Caco-2 (cell line): ENCODE data around the gene ADGRG4. TPM values are rescaled to one million over a fixed set of nuclear protein-coding genes. Genes with fewer than 3 reads are reported as not detected.
"Not testable (repeated sequence)": the region's sequence is repeated elsewhere in the genome, so short reads cannot be mapped to it uniquely, and the experiment has no call there.

ENCODE experiments used
- Bru-seq: library from RNA; stranded (reverse); fragments of 400-500 nt; gene quantifications from one replicate; lab custom pipeline; 2021; lab: Mats Ljungman, UMichigan
- BruChase-seq, 2 experiments: library from RNA; stranded (reverse); fragments of 400-500 nt; gene quantifications; one replicate each; lab custom pipeline; 2021; lab: Mats Ljungman, UMichigan
- BruUV-seq: library from RNA; stranded (reverse); fragments of 400-500 nt; replicated peaks from 2 replicates; lab custom pipeline; 2021; lab: Mats Ljungman, UMichigan
- CTCF ChIA-PET: fragments of 300-600 bp; sonication (Branson Sonifier 250); formaldehyde crosslinking; loops from one replicate; lab custom pipeline; 2022; ENCODE audit warnings: antibody characterized with exemption; lab: Charles Lee
- POLR2A ChIA-PET: fragments of 300-600 bp; sonication (Branson Sonifier 250); formaldehyde crosslinking; loops from one replicate; lab custom pipeline; 2022; ENCODE audit warnings: antibody characterized with exemption; lab: Charles Lee
- DNase-seq, 2 experiments: peaks; one replicate each; pipeline versions ENCODE4 v3.0.0 to v3.0.0-alpha.2; 2020 to 2022
- H3K27me3 ChIP-seq: replicated peaks from 2 replicates; pipeline ENCODE4 v1.6.0; 2011; ENCODE audit warnings: low read length; ENCODE audit not compliant: control insufficient read depth, insufficient read depth
- H3K36me3 ChIP-seq: 2 replicates; pipeline ENCODE4 v1.5.1; 2011; ENCODE audit warnings: low read length; ENCODE audit not compliant: control insufficient read depth, insufficient read depth
- H3K4me1 ChIP-seq: fragments of 250-450 bp; sonication (Bioruptor Pico); 2 replicates; pipeline ENCODE4 v1.5.1; 2020; ENCODE audit warnings: mild to moderate bottlenecking
- H3K4me3 ChIP-seq: 2 replicates; pipeline ENCODE4 v1.5.1; 2011; ENCODE audit warnings: low read depth, mild to moderate bottlenecking, control low read depth, low read length
- H3K9me3 ChIP-seq: fragments of 250-450 bp; sonication (Bioruptor Pico); 2 replicates; pipeline ENCODE4 v1.5.1; 2020; ENCODE audit warnings: mild to moderate bottlenecking, moderate library complexity
- H3K27ac Mint-ChIP-seq: one replicate; pipeline ENCODE4 v1.8.0; 2022; ENCODE audit warnings: mixed read lengths; ENCODE audit not compliant: unreplicated experiment
- H3K27me3 Mint-ChIP-seq: one replicate; pipeline ENCODE4 v1.8.0; 2022; ENCODE audit warnings: mixed read lengths; ENCODE audit not compliant: insufficient read depth, unreplicated experiment
- H3K36me3 Mint-ChIP-seq: one replicate; pipeline ENCODE4 v1.8.0; 2022; ENCODE audit warnings: mild to moderate bottlenecking, mixed read lengths; ENCODE audit not compliant: insufficient read depth, unreplicated experiment
- H3K4me1 Mint-ChIP-seq: one replicate; pipeline ENCODE4 v1.8.0; 2022; ENCODE audit warnings: low read depth, mixed read lengths; ENCODE audit not compliant: unreplicated experiment
- H3K4me3 Mint-ChIP-seq: one replicate; pipeline ENCODE4 v1.8.0; 2022; ENCODE audit warnings: mild to moderate bottlenecking, moderate library complexity, mixed read lengths; ENCODE audit not compliant: unreplicated experiment
- H3K9me3 Mint-ChIP-seq: one replicate; pipeline ENCODE4 v1.8.0; 2022; ENCODE audit warnings: mixed read lengths; ENCODE audit not compliant: unreplicated experiment
- CTCF ChIP-seq, 2 experiments: fragments of 200-600 bp in 1 of 2; IDR thresholded peaks; 1 replicate in 1 of 2; 2 replicates in 1 of 2; pipeline versions ENCODE4 v1.5.1 to v1.8.0; 2011 to 2022; ENCODE audit warnings: antibody characterized with exemption in 1 of 2, control low read depth in 1 of 2, inconsistent platforms in 1 of 2, low read depth in 1 of 2, low read length in 1 of 2, mild to moderate bottlenecking in 1 of 2, moderate library complexity in 1 of 2; ENCODE audit not compliant: insufficient read depth in 1 of 2, severe bottlenecking in 1 of 2, unreplicated experiment in 1 of 2
- intact Hi-C: fragments of 100-400 bp; cut with micrococcal nuclease; formaldehyde crosslinking; loops from one replicate; pipeline ENCODE4 v1.10.0; 2022; ENCODE audit not compliant: unreplicated experiment
- long read RNA-seq: library from polyadenylated mRNA; stranded (forward); transcript quantifications from one replicate; pipeline ENCODE4 v2.0.0, GENCODE V29; 2022
- total RNA-seq: library from RNA; stranded (reverse); gene quantifications from 2 replicates; pipeline ENCODE4 v1.2.3, GENCODE V29; 2022

The ADGRG4 gene
- total RNA-seq: not detected in 2 replicates
- Bru-seq, nascent RNA: not detected
- BruChase-seq, experiment 1, labeled RNA remaining after a 2-hour chase: percentile 0 among the genes with signal in this experiment
- BruChase-seq, experiment 2, labeled RNA remaining after a 6-hour chase: percentile 0 among the genes with signal in this experiment
- long read RNA-seq: 0 reads

- H3K9me3 ChIP-seq, H3K4me3 Mint-ChIP-seq, H3K27ac Mint-ChIP-seq, H3K4me1 Mint-ChIP-seq, H3K4me1 ChIP-seq, H3K9me3 Mint-ChIP-seq, POLR2A ChIA-PET, CTCF ChIA-PET, H3K27me3 Mint-ChIP-seq, H3K36me3 ChIP-seq, H3K27me3 ChIP-seq, H3K36me3 Mint-ChIP-seq, BruUV-seq, intact Hi-C loops, H3K4me3 ChIP-seq, DNase-seq: not testable (repeated sequence)
Measured at GRCh38 chrX:136300721-136301120, at the start of gene ADGRG4. TSS of gene ADGRG4 (plus strand) at chrX:136300963. CDS start at chrX:136308778, 7,815 bp downstream.

- Histone ChIP-seq H3K4me3 (peak within 1 kb of the TSS; percentile 65), H3K9me3 (no peaks in the 10 kb centered on the region), H3K4me1 (no peaks in the 10 kb centered on the region), H3K27me3 (no peaks in the 10 kb centered on the region), H3K36me3 (no peaks in the 10 kb centered on the region)
- TF ChIP-seq CTCF (IDR thresholded peaks at IDR 0.05; ENCODE audit: insufficient read depth in 1 of 2, low read depth in 1 of 2, low read length in 1 of 2, severe bottlenecking in 1 of 2, unreplicated experiment in 1 of 2): no peak
- no peaks in the 10 kb centered on the region for H3K9me3 Mint-ChIP-seq
- intact Hi-C loops: loop anchor here (2.0 kb wide), 1 partner anchor 245 kb away; the partner anchor contains the start of gene HTATSF1
- ChIA-PET POLR2A (no interaction called here), CTCF (no interaction called here)
- peak; percentile 44 to 57 for DNase-seq
- no peaks in the 10 kb centered on the region for H3K36me3 Mint-ChIP-seq
- H3K4me1 Mint-ChIP-seq: no peaks in the 10 kb centered on the region
- H3K27me3 Mint-ChIP-seq: no peaks in the 10 kb centered on the region
- H3K27ac Mint-ChIP-seq: peak within 1 kb of the TSS; percentile 60
- peak within 1 kb of the TSS; percentile 83 for H3K4me3 Mint-ChIP-seq
- no TSS peak for BruUV-seq
Measured at GRCh38 chrX:136251041-136251991, 49.4 kb upstream of the ADGRG4 start, which contains the start of gene MAP7D3. TSS of gene MAP7D3 (minus strand) at chrX:136251400. CDS start at chrX:136251358, 42 bp downstream.

- no peaks in the 10 kb centered on the region for H3K36me3 Mint-ChIP-seq
- no peaks in the 10 kb centered on the region for H3K9me3 Mint-ChIP-seq
- CTCF ChIA-PET: no interaction called here
Measured at GRCh38 chrX:136255541-136255940, 45.2 kb upstream of the ADGRG4 start.

More at GRCh38 chrX:136255541-136255940, 45.2 kb upstream of the ADGRG4 start:
- H3K4me1 Mint-ChIP-seq: no peaks in the 10 kb centered on the region
- Histone ChIP-seq H3K36me3 (no peaks in the 10 kb centered on the region), H3K4me1 (no peaks in the 10 kb centered on the region), H3K4me3 (no peak overlapping the region), H3K27me3 (no peaks in the 10 kb centered on the region), H3K9me3 (no peaks in the 10 kb centered on the region)
- intact Hi-C loops: no loop called here
- no TSS peak for BruUV-seq
- no peak overlapping the region for H3K27ac Mint-ChIP-seq
- POLR2A ChIA-PET: no interaction called here
- no peak overlapping the region for H3K4me3 Mint-ChIP-seq
- DNase-seq: no peak
- no peak for TF ChIP-seq CTCF (IDR thresholded peaks at IDR 0.05; ENCODE audit: insufficient read depth in 1 of 2, low read depth in 1 of 2, low read length in 1 of 2, severe bottlenecking in 1 of 2, unreplicated experiment in 1 of 2)
- peaks cover 3% of the 10 kb centered on the region for H3K27me3 Mint-ChIP-seq
